ENCODE data around the gene KCTD7. TPM values are rescaled to one million over a fixed set of nuclear protein-coding genes. Genes with fewer than 3 reads are reported as not detected.

KCTD7 gene
- total and polyA plus RNA-seq, 2 of the 13 experiments (the other 11 are each of a cell fraction or from before 2014, with no cell fraction given), result 7.3 to 13.5 TPM

DNA sequence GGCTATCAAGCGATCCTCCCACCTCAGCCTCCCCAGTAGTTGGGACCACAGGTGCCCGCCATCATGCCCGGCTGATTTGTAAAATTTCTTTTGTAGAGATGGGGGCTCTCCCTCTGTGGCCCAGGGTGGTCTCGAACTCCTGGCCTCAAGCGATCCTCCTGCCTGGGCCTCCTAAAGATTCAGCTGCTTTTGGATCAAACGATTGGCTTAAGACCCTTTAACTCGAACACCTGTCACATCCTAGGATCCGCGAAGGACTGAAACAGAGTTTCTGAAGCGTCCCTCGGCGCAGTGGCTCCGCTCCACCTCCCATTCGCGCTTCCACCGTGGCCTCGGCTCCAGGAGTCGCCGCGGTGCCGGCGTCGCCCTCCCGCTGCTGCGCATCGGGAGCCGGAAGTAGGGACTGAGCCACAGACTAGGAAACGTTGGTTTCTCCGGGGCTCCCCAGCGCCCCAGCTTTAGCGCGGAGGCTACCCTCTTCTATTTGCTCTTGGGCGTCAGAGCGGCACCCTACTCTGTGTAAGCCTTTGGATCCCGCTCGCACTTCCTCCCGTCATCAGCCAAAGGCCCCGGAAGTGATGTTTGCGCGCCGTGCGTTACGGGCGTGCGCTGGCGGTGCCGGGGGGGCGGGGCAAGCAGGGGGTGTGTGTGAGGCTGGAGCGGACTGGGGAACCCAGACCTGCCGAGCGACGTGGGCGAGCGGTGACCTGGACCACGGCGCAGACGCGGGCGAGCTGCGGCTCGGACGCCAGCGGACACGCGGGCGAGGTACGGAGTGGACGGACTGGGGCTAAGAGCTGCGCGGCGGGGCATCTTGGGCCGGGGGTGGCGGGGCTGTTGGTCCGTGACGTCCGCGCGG lies 53.0 kb downstream of the KCTD7 start (continued):
- TF ChIP-seq, protein P1, sequence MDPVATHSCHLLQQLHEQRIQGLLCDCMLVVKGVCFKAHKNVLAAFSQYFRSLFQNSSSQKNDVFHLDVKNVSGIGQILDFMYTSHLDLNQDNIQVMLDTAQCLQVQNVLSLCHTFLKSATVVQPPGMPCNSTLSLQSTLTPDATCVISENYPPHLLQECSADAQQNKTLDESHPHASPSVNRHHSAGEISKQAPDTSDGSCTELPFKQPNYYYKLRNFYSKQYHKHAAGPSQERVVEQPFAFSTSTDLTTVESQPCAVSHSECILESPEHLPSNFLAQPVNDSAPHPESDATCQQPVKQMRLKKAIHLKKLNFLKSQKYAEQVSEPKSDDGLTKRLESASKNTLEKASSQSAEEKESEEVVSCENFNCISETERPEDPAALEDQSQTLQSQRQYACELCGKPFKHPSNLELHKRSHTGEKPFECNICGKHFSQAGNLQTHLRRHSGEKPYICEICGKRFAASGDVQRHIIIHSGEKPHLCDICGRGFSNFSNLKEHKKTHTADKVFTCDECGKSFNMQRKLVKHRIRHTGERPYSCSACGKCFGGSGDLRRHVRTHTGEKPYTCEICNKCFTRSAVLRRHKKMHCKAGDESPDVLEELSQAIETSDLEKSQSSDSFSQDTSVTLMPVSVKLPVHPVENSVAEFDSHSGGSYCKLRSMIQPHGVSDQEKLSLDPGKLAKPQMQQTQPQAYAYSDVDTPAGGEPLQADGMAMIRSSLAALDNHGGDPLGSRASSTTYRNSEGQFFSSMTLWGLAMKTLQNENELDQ (CRISPR knock-in tag; IDR thresholded peaks at IDR 0.05; ENCODE audit: borderline replicate concordance), result no peak
- TF ChIP-seq SRF (IDR thresholded peaks at IDR 0.05; ENCODE audit: low read depth, low read length), result no peak
- TF ChIP-seq, protein P2, sequence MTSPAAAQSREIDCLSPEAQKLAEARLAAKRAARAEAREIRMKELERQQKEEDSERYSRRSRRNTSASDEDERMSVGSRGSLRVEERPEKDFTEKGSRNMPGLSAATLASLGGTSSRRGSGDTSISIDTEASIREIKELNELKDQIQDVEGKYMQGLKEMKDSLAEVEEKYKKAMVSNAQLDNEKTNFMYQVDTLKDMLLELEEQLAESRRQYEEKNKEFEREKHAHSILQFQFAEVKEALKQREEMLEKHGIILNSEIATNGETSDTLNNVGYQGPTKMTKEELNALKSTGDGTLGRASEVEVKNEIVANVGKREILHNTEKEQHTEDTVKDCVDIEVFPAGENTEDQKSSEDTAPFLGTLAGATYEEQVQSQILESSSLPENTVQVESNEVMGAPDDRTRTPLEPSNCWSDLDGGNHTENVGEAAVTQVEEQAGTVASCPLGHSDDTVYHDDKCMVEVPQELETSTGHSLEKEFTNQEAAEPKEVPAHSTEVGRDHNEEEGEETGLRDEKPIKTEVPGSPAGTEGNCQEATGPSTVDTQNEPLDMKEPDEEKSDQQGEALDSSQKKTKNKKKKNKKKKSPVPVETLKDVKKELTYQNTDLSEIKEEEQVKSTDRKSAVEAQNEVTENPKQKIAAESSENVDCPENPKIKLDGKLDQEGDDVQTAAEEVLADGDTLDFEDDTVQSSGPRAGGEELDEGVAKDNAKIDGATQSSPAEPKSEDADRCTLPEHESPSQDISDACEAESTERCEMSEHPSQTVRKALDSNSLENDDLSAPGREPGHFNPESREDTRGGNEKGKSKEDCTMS (CRISPR knock-in tag; conservative IDR thresholded peaks at IDR 0.05), result no peak
- TF ChIP-seq FOXM1 (CRISPR knock-in tag; IDR thresholded peaks at IDR 0.05), result no peak
- TF ChIP-seq, protein P3, sequence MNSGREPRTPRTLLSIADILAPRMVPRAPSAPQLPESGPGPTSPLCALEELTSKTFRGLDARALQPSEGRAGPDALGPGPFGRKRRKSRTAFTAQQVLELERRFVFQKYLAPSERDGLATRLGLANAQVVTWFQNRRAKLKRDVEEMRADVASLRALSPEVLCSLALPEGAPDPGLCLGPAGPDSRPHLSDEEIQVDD (CRISPR knock-in tag; IDR thresholded peaks at IDR 0.05; ENCODE audit: borderline replicate concordance), result no peak
- TF ChIP-seq, protein P4, sequence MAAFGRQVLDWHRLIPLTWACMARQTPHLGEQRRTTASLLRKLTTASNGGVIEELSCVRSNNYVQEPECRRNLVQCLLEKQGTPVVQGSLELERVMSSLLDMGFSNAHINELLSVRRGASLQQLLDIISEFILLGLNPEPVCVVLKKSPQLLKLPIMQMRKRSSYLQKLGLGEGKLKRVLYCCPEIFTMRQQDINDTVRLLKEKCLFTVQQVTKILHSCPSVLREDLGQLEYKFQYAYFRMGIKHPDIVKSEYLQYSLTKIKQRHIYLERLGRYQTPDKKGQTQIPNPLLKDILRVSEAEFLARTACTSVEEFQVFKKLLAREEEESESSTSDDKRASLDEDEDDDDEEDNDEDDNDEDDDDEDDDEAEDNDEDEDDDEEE (CRISPR knock-in tag; IDR thresholded peaks at IDR 0.05), result peak; percentile 84; the same call in 1 of the 2 replicates
- TF ChIP-seq RFX1 (IDR thresholded peaks at IDR 0.05), result no peak
- TF ChIP-seq, protein P5, sequence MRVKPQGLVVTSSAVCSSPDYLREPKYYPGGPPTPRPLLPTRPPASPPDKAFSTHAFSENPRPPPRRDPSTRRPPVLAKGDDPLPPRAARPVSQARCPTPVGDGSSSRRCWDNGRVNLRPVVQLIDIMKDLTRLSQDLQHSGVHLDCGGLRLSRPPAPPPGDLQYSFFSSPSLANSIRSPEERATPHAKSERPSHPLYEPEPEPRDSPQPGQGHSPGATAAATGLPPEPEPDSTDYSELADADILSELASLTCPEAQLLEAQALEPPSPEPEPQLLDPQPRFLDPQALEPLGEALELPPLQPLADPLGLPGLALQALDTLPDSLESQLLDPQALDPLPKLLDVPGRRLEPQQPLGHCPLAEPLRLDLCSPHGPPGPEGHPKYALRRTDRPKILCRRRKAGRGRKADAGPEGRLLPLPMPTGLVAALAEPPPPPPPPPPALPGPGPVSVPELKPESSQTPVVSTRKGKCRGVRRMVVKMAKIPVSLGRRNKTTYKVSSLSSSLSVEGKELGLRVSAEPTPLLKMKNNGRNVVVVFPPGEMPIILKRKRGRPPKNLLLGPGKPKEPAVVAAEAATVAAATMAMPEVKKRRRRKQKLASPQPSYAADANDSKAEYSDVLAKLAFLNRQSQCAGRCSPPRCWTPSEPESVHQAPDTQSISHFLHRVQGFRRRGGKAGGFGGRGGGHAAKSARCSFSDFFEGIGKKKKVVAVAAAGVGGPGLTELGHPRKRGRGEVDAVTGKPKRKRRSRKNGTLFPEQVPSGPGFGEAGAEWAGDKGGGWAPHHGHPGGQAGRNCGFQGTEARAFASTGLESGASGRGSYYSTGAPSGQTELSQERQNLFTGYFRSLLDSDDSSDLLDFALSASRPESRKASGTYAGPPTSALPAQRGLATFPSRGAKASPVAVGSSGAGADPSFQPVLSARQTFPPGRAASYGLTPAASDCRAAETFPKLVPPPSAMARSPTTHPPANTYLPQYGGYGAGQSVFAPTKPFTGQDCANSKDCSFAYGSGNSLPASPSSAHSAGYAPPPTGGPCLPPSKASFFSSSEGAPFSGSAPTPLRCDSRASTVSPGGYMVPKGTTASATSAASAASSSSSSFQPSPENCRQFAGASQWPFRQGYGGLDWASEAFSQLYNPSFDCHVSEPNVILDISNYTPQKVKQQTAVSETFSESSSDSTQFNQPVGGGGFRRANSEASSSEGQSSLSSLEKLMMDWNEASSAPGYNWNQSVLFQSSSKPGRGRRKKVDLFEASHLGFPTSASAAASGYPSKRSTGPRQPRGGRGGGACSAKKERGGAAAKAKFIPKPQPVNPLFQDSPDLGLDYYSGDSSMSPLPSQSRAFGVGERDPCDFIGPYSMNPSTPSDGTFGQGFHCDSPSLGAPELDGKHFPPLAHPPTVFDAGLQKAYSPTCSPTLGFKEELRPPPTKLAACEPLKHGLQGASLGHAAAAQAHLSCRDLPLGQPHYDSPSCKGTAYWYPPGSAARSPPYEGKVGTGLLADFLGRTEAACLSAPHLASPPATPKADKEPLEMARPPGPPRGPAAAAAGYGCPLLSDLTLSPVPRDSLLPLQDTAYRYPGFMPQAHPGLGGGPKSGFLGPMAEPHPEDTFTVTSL (CRISPR knock-in tag; IDR thresholded peaks at IDR 0.05; ENCODE audit: borderline replicate concordance), result no peak
- peak; percentile 47; the same call in 1 of the 2 replicates for TF ChIP-seq SPEN (CRISPR knock-in tag; IDR thresholded peaks at IDR 0.05; ENCODE audit: low read depth)
- TF ChIP-seq RBFOX2 (IDR thresholded peaks at IDR 0.05; ENCODE audit: low read depth, low read length), result peak; percentile 80
- no peak for TF ChIP-seq ZNF441 (CRISPR knock-in tag; IDR thresholded peaks at IDR 0.05; ENCODE audit: borderline replicate concordance)
- TF ChIP-seq, protein P6, sequence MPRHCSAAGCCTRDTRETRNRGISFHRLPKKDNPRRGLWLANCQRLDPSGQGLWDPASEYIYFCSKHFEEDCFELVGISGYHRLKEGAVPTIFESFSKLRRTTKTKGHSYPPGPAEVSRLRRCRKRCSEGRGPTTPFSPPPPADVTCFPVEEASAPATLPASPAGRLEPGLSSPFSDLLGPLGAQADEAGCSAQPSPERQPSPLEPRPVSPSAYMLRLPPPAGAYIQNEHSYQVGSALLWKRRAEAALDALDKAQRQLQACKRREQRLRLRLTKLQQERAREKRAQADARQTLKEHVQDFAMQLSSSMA (CRISPR knock-in tag; IDR thresholded peaks at IDR 0.05), result no peak
- TF ChIP-seq POLR2AphosphoS2 (IDR thresholded peaks at IDR 0.05; ENCODE audit: low read depth, low read length), result no peak
- TF ChIP-seq ZNF230 (CRISPR knock-in tag; IDR thresholded peaks at IDR 0.05), result no peak; the same call in 1 of the 2 replicates
- peak; percentile 60; the same call in 1 of the 2 replicates for TF ChIP-seq MEF2D (CRISPR knock-in tag; IDR thresholded peaks at IDR 0.05)

All from HepG2 (cell line).